GM18858 (cell line): ENCODE data around the gene TANGO6.

Experiments used
- ATAC-seq: cut with Tn5 transposase; IDR thresholded peaks from one replicate; pipeline ENCODE4 v1.9.1; 2021; ENCODE audit not compliant: unreplicated experiment

TANGO6 gene

DNA sequence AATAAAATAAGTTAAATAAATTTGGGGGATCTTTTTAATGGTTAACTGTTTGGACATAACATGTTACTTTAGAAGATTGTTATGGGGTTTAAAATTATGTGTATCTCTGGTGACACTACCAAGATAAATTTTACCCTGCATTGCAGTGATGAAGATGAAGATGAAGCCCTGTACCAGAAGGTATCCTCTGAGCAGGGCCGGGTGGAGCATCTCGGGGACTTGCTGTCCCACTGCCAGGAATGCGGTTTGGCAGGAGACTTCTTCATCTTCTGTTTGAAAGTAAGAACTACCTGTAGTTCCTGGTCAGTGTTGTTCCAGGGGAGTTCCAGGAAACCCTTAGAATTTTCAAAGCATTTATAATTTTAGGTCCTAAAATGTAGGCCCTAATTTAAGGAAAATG is 64.0 kb downstream of the TANGO6 start:
- no peak for ATAC-seq

DNA sequence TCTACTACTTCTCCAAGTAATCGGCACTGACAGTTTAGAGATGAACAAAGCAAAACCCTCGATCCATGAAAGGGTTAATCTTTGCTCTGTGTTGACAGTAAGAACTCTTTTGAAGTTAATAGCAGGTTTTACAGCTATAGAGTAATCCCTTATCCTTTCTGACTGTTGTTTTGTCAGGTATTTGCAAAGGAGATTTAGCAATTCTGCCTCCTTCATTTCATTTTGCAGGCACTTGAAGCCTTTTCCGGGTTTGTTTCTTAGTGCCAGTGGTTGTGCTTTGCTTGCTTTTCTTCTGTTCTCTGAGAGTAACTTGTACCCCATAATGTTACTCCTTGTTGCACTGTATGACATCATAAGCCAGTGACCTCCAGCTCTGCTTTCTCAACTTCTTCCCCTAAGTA is 64.5 kb downstream of the TANGO6 start:
- no peak for ATAC-seq

DNA sequence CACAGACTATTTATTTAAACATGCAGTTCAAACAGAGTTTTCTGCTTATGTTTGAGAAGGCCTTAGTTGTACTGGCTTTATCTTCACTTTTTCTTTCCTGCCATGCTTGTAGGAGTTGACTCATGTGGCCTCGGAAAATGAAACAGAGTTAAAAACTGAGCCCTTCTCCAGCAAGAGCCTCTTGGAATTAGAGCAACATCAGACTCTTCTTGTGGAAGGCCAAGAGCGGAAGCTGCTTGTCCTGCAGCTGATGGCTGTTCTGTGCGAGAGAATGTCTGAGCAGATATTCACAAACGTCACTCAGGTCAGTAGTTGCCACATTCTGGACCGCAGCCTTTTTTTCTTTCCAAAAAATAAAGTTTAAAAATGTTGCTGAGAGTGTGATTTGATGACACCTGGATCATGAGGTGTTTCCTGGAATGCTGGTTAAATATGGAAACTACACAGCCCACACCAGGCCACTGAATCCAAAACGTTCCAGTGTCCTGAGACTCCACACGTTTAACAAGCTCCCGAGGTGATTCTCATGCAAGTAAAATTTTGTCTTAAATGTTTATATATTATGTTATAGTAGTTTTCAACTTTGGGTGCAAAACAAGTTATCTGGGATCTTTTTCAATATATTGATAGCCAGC is 65.9 kb downstream of the TANGO6 start:
- ATAC-seq, result no peak

DNA sequence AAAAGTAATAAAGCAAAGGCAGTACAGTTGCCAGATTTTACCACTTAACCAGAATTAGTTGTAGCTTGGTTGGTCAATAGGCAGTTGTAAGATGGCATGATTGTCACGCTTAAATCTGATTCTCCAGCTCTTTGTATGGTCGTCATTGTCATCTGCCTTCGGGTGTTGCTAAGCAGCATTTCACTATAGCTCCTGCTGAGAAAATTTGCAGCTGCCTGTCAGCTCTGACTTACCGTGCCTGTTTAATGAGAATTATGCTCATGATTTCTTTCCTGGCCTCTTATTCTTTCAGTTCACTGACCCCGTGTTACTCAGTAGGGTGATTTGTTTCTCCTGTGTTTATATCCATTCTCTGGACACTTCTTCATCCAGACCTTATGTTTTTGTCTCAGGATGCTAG is 66.7 kb downstream of the TANGO6 start:
- no peak for ATAC-seq

DNA sequence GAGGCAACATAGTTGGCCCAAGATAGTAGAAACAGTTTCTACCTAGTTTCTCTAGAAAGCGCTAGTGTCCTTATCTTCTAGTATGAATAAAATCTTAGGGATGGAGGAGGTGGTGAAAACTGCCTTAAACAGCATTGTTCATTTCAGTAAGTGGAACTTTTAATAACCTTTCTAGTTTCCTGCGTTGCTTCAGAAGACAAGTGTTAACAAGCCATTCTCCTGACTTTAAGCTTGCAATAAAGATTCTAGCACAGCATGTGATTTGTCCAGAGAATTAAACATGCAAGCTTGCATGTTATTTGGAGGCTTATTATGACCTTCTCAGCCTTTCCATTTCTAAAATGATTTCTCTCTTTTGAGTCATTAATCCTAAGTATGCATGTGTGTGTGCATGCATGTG is 72.3 kb downstream of the TANGO6 start:
- no peak for ATAC-seq

DNA sequence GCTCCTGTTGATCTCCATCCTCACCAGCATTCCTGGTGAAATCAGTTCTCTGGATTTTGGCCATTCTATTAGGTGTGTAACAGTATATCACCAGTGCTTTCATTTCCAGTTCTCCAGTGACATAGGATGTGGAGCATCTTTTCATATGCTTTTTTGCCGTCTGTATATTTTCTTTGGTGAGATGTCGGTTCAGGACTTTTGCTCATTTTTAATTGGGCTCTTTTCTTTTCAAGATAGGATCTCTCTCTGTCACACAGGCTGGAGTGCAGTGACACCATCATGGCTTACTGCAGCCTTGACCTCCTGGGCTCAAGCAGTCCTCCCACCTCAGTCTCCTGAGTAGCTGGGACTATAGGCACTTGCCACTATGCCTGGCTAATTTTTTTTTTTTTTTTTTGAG is 74.2 kb downstream of the TANGO6 start:
- ATAC-seq, result no peak

DNA sequence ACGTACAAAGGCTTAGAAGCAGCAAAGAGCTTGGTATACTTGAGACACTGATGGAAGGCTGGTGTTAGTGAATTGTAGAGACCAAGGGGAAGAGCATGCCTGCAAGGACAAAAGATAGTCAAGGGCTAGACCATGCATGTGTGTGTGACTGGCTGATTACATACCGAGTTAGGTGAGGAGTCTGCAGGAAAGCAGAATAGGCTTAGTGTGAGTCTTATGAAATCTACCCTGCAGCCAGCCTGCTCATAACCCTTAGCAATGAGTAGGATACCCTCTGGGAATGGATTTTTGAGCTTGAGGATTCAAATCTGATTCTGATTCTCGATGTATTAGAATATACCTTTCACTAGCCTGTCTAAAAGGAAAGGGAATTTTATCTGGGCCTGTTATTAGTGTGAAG is 77.0 kb downstream of the TANGO6 start:
- ATAC-seq, result no peak

GRCh38 chr16:68921637-68922036 is 78.3 kb downstream of the TANGO6 start:
- ATAC-seq, result no peak

DNA sequence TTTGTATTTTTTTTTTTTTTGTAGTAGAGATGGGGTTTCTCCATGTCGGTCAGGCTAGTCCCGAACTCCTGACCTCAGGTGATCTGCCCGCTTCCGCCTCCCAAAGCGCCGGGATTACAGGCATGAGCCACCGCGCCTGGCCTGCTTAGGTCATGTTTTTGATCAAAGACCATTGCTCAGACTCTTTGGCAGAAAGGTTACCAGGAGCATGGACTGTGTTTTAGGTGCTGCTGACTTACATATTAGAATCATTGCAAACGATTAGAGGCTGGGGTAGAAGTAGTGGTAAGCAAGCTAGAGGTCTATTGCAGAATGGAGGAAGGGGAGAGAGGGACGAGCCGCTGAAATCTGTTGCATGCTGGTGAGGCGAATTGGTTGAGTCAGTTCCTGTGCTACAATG is 79.8 kb downstream of the TANGO6 start:
- ATAC-seq, result no peak

DNA sequence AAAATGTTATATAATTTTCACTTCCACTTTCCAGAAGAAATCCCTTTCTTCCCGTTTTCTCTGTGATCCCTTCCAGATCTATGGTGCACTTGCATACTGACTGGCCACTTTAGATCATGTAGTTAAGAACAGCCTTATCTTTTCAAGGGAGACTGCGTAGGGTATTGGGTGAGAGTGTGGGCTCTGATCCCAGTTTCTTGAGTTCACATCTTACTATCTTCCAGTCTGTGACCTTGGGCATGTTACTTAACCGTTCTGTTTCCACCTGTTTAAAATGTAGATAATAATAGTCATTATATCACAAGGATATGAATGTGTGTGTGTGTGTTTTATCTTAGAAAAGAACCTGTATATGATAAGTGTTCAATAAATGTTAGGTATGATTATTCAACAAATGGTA is 83.7 kb downstream of the TANGO6 start:
- ATAC-seq, result no peak

GRCh38 chr16:68931196-68931595 is 87.9 kb downstream of the TANGO6 start:
- no peak for ATAC-seq

- ATAC-seq, result no peak
These were observed 91.1 kb downstream of the TANGO6 start for GRCh38 chr16:68934402-68934801.

- no peak for ATAC-seq
These were observed 91.7 kb downstream of the TANGO6 start for GRCh38 chr16:68935008-68935407.

DNA sequence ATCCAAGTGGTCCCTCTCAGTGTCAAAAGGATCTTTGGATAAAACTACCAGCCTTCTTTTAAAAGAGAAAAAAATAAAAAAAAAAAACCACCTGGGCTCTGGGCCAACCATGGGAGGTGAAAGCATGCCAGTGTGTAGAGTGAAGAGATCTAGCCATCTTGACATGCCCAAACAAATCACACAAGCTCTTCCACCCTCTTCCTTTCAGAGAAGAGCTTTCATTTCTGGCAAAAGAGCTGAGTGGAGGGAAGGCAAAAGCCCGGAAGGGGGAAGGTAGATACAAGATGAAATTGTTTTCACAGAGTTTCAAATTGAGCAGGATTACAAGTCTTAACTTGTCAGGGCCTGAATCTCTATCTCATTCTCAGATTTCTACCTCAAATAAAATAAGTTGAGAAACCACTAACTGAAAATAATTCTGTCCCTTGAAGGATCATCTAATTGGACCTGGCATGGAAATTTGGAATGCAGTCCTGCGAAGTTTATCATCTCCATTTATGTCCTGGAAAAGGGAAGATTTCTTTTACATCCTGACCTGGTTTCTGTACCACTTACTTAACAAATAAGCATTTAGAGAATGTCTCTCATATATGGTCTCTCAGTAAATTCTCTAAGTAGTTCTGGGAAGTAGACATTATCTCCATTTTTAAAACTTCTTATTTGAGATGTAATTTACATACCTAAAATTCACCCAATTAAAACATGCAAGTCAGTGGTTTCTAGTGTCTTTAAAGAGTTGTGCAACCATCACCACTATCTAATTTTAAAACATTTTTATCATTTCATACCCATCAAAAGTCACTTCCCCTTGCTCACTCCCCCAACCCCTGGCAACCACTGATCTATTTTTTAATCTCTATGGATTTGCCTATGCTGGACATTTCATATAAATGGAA is 93.7 kb downstream of the TANGO6 start:
- ATAC-seq, result no peak

GRCh38 chr16:68939692-68940320 is 96.5 kb downstream of the TANGO6 start:
- no peak for ATAC-seq

DNA sequence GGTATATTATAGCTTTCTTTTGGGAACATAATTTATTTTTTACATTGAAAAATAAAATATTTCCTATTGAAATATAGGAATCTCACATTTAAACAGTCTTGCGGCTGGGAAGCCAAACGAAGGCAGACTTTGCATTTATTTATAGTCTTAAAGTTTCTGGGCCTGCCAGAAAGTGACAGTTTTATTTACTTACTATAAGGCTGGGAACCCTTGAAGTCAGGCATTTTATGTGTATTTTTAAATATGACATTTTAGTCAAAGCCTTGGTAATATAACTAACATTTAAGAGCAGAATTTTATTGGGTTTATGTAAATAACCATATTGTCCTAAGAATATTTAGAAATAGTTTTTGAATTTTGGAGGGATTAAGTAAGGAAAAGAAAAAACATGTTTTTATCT is 97.5 kb downstream of the TANGO6 start:
- ATAC-seq, result no peak

DNA sequence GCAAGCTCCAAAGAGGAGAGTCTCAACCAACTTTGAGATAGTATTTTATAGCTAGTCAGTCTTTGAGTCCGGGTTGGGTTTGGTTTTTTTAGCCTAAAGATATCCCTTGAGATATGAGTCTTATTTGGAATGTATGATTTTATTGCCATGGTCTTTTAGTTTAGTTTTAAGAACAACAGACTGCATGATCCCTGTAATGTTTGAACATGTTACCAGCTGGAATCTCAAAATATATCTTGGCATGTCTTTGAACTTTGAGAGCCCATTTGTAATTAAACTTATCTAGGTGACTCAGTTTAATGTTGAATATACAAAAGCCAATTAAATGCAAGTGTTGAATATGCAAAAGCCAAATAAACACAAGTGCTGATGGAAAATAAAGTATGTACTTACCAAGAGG is 100.6 kb downstream of the TANGO6 start:
- no peak for ATAC-seq

GRCh38 chr16:68948230-68948910 is 105.0 kb downstream of the TANGO6 start:
- no peak for ATAC-seq

- no peak for ATAC-seq
These were observed 108.9 kb downstream of the TANGO6 start for GRCh38 chr16:68951991-68952877.

- ATAC-seq, result no peak
These were observed 111.7 kb downstream of the TANGO6 start for GRCh38 chr16:68954911-68955635.
